Measurements from ENCODE around the gene MITF.
"Not testable (repeated sequence)": the region's sequence is repeated elsewhere in the genome, so short reads cannot be mapped to it uniquely, and the experiment has no call there.

The MITF gene

GRCh38 chr3:69920009-69920408 lies 180.7 kb downstream of the MITF start:
- DNase-seq (ENCODE audit: low read depth) = not testable (repeated sequence)

- no peak for DNase-seq (ENCODE audit: low read depth)
Measured at GRCh38 chr3:69921651-69922050, 182.4 kb downstream of the MITF start.

GRCh38 chr3:69922521-69923000 lies 183.3 kb downstream of the MITF start:
- no peak for DNase-seq (ENCODE audit: low read depth)

- no peak for DNase-seq (ENCODE audit: low read depth)
Measured at GRCh38 chr3:69925506-69925905, 186.2 kb downstream of the MITF start.

- no peak for DNase-seq (ENCODE audit: low read depth)
Measured at GRCh38 chr3:69926385-69926784, 187.1 kb downstream of the MITF start.

GRCh38 chr3:69927571-69927970 lies 188.3 kb downstream of the MITF start:
- no peak for DNase-seq (ENCODE audit: low read depth)

GRCh38 chr3:69929019-69929418 lies 189.8 kb downstream of the MITF start:
- DNase-seq (ENCODE audit: low read depth) = no peak

- no peak for DNase-seq (ENCODE audit: low read depth)
Measured at GRCh38 chr3:69930564-69930963, 191.3 kb downstream of the MITF start.

- no peak for DNase-seq (ENCODE audit: low read depth)
Measured at GRCh38 chr3:69932087-69932486, 192.8 kb downstream of the MITF start.

GRCh38 chr3:69932501-69932900 lies 193.2 kb downstream of the MITF start:
- DNase-seq (ENCODE audit: low read depth) = no peak

- no peak for DNase-seq (ENCODE audit: low read depth)
Measured at GRCh38 chr3:69934398-69934797, 195.1 kb downstream of the MITF start.

- no peak for DNase-seq (ENCODE audit: low read depth)
Measured at GRCh38 chr3:69936266-69936665, 197.0 kb downstream of the MITF start.

- no peak for DNase-seq (ENCODE audit: low read depth)
Measured at GRCh38 chr3:69938061-69938460, 198.8 kb downstream of the MITF start.

GRCh38 chr3:69938931-69939330 lies 199.7 kb downstream of the MITF start:
- no peak for DNase-seq (ENCODE audit: low read depth)

GRCh38 chr3:69941037-69941436 lies 201.8 kb downstream of the MITF start:
- no peak for DNase-seq (ENCODE audit: low read depth)

- no peak for DNase-seq (ENCODE audit: low read depth)
Measured at GRCh38 chr3:69941439-69942176, 202.3 kb downstream of the MITF start.

GRCh38 chr3:69944931-69945493 lies 205.7 kb downstream of the MITF start:
- no peak for DNase-seq (ENCODE audit: low read depth)

GRCh38 chr3:69948246-69948862 lies 209.1 kb downstream of the MITF start:
- DNase-seq (ENCODE audit: low read depth) = no peak

GRCh38 chr3:69951616-69952015 lies 212.4 kb downstream of the MITF start:
- no peak for DNase-seq (ENCODE audit: low read depth)

GRCh38 chr3:69959581-69959980 lies 220.3 kb downstream of the MITF start:
- DNase-seq (ENCODE audit: low read depth) = no peak

GRCh38 chr3:69961706-69962439 lies 222.6 kb downstream of the MITF start:
- no peak for DNase-seq (ENCODE audit: low read depth)

GRCh38 chr3:69963643-69964042 lies 224.4 kb downstream of the MITF start:
- DNase-seq (ENCODE audit: low read depth) = no peak

- DNase-seq (ENCODE audit: low read depth) = no peak
Measured at GRCh38 chr3:69967156-69967555, 227.9 kb downstream of the MITF start.

Data from activated T-cell treated with anti-CD3 and anti-CD28 coated beads for 1 hour (primary cell).